ENCODE data around the gene SLC25A43.

SLC25A43 gene

GRCh38 chrX:119402588-119402987 is 3.5 kb downstream of the SLC25A43 start:
- no peaks in the 10 kb centered on the region for H3K4me1 Mint-ChIP-seq
- no peak overlapping the region for H3K4me3 Mint-ChIP-seq
- TF ChIP-seq CTCF (IDR thresholded peaks at IDR 0.05; ENCODE audit: unreplicated experiment in 3 of 3), result no peak
- H3K36me3 Mint-ChIP-seq (ENCODE audit: low read depth), result peaks cover 5% of the 10 kb centered on the region
- no peak overlapping the region for H3K27ac Mint-ChIP-seq
- no peaks in the 10 kb centered on the region for H3K27me3 Mint-ChIP-seq (ENCODE audit: low read depth)
- H3K9me3 Mint-ChIP-seq, result peaks cover 7% of the 10 kb centered on the region

GRCh38 chrX:119406776-119407175 is 7.6 kb downstream of the SLC25A43 start:
- no peaks in the 10 kb centered on the region for H3K4me1 Mint-ChIP-seq
- no peak for TF ChIP-seq CTCF (IDR thresholded peaks at IDR 0.05; ENCODE audit: unreplicated experiment in 3 of 3)
- peaks cover 6% of the 10 kb centered on the region for H3K9me3 Mint-ChIP-seq
- H3K4me3 Mint-ChIP-seq, result no peak overlapping the region
- no peak overlapping the region for H3K27ac Mint-ChIP-seq
- H3K27me3 Mint-ChIP-seq (ENCODE audit: low read depth), result no peaks in the 10 kb centered on the region
- peaks cover 16% of the 10 kb centered on the region for H3K36me3 Mint-ChIP-seq (ENCODE audit: low read depth)

DNA sequence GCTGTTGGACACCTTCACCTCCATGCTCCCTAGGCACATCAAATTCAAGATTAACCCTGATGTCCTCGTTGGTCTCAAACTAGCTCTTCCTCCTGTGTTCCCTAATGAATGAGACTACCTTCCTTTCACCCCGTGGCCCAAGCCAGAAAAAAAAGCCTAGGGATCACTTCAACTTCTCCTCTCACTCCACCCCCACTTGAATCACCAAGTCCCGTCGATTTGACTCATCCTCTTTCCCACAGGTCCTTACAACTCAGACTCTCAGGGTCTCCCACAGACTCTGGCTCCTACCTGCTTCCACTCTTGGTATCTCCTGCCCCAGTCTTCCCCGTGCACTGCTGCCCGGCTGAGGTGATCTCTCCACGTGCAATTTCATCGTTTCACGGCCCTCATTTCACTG is 8.5 kb downstream of the SLC25A43 start:
- Mint-ChIP-seq H3K4me3 (no peak overlapping the region), H3K27ac (no peak overlapping the region), H3K36me3 (ENCODE audit: low read depth) (peaks cover 20% of the 10 kb centered on the region), H3K27me3 (ENCODE audit: low read depth) (no peaks in the 10 kb centered on the region), H3K9me3 (peaks cover 3% of the 10 kb centered on the region), H3K4me1 (no peaks in the 10 kb centered on the region)
- no peak for TF ChIP-seq CTCF (IDR thresholded peaks at IDR 0.05; ENCODE audit: unreplicated experiment in 3 of 3)

DNA sequence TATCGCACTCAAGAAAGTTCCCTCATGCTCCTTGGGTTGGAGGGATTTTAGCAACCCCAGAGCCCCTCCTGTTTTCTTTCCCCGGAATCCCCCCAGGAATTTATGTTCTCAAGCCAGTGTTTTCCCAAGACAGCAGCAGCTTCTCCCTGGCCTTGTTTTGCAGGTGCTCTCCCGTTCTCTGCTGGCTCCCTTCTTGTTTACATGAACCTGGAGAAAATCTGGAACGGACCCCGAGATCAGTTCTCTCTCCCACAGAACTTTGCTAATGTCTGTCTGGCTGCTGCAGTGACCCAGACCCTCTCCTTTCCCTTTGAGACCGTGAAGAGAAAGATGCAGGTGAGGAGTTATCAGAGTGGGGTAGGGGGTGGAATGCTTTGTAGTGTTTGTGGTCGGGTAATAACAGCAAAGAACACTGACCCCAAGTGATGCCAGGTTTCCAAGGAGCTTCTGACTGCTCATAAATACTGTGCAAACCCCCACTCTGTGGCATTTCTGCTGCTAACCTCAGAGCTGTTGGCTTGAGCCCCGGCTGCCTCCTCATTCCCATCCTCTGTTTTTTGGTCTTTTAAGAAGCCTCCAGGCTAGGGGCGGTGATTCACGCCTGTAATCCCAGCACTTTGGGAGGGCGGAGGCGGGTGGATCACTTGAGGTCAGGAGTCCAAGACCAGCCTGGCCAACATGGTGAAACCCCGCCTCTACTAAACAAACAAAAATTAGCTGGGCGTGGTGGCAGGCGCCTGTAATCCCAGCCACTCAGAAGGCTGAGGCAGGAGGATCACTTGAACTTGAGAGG is 11.1 kb downstream of the SLC25A43 start:
- Mint-ChIP-seq H3K27ac (no peak overlapping the region), H3K4me1 (no peaks in the 10 kb centered on the region), H3K36me3 (ENCODE audit: low read depth) (peaks cover 20% of the 10 kb centered on the region), H3K27me3 (ENCODE audit: low read depth) (no peaks in the 10 kb centered on the region), H3K9me3 (peaks cover 3% of the 10 kb centered on the region), H3K4me3 (no peak overlapping the region)
- TF ChIP-seq CTCF (IDR thresholded peaks at IDR 0.05; ENCODE audit: unreplicated experiment in 3 of 3), result no peak

- no peak for TF ChIP-seq CTCF (IDR thresholded peaks at IDR 0.05; ENCODE audit: unreplicated experiment in 3 of 3)
- H3K36me3 Mint-ChIP-seq (ENCODE audit: low read depth), result peaks cover 20% of the 10 kb centered on the region
- H3K9me3 Mint-ChIP-seq, result peaks cover 3% of the 10 kb centered on the region
- no peak overlapping the region for H3K4me3 Mint-ChIP-seq
- no peak overlapping the region for H3K27ac Mint-ChIP-seq
- H3K27me3 Mint-ChIP-seq (ENCODE audit: low read depth), result no peaks in the 10 kb centered on the region
- no peaks in the 10 kb centered on the region for H3K4me1 Mint-ChIP-seq
These were observed 11.7 kb downstream of the SLC25A43 start for GRCh38 chrX:119410854-119411253.

DNA sequence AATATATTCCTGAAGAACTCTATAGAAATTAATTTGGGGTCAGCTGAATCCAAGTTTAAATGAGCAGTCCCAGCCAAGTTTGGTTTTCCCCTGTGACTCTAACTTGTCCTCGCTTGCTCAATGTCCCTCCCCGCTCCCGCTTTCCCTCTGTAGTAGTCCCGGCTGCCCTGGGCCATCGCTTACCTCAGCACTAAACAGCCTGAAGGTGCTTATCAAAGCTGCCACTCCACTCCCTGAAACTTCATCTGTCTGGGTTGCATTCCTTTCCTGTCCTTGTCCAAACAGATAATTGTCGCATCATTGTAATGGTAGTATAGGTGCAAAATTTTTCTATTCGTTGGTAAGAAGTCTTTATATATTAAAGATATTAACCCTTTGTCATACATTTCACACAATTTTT is 12.8 kb downstream of the SLC25A43 start:
- Mint-ChIP-seq H3K4me3 (no peak overlapping the region), H3K9me3 (peaks cover 3% of the 10 kb centered on the region), H3K4me1 (no peaks in the 10 kb centered on the region), H3K36me3 (ENCODE audit: low read depth) (peaks cover 19% of the 10 kb centered on the region), H3K27me3 (ENCODE audit: low read depth) (no peaks in the 10 kb centered on the region), H3K27ac (no peak overlapping the region)
- no peak for TF ChIP-seq CTCF (IDR thresholded peaks at IDR 0.05; ENCODE audit: unreplicated experiment in 3 of 3)

Measured in nephron (organoid).